ENCODE measurements around the gene DSG4.
"Not testable (repeated sequence)": the region's sequence is repeated elsewhere in the genome, so short reads cannot be mapped to it uniquely, and the experiment has no call there.

Gene DSG4
- total RNA-seq: 0 to 0.12 (median 0) reads per million in 18 experiments

- no peak for DNase-seq
These were observed at the start of gene DSG4 for GRCh38 chr18:31376477-31376876. TSS of gene DSG4 (plus strand) at chr18:31376777. CDS start at chr18:31376912, 135 bp downstream.

- no peak for DNase-seq
These were observed 46.7 kb upstream of the DSG4 start for GRCh38 chr18:31329787-31330438.

DNA sequence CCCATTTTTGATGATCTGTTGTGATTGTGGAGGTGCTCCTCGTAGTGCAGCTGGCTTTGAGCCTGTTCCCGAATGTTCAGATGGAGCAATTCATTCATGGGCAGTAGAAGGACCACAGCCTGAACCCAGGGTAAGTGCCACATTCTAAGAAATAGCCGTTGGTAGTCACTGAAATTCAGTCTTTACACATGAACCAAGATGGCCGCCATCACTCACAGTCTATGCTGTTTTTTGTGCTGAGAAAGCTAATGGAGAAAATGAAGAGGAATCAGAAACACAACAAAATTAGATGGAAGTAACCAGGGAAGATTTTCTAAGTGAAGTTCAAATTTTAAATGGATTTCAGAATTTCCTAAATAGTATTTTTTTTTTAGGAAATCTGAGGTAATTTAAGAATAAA lies 33.1 kb upstream of the DSG4 start:
- no peak for DNase-seq

GRCh38 chr18:31353336-31353735 lies 23.2 kb upstream of the DSG4 start:
- not testable (repeated sequence) for DNase-seq

DNA sequence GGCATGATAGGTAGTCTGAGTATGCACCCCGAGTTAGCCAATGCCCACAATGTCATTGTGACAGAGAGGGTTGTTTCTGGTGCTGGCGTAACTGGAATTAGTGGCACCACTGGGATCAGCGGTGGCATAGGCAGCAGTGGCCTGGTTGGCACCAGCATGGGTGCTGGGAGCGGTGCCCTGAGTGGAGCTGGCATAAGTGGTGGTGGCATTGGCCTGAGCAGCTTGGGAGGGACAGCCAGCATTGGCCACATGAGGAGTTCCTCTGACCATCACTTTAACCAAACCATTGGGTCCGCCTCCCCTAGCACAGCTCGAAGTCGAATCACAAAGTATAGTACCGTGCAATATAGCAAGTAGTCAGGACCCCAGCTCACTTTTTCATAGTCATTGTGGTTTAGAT lies 21.6 kb upstream of the DSG4 start:
- no peak for DNase-seq

DNA sequence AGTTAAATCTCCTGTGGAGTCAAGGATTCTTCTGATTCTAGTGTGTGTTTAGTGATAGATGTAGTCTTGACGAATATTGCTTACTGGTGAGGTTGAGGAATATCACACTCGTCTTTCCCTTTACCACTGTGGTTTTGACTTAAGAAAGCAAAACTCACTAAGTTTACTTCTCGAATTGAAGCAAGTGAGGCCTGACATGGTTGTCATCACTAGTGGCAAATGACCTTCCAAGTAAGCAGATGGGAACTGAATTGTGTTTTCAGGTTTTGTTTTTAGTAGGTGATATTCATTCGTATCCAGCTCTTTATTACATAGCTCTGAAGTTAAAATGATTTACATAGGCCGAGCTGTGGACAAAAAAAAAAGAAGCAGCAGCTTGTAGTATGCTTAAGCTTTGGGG lies 20.6 kb upstream of the DSG4 start:
- no peak for DNase-seq

- no peak for DNase-seq
These were observed 12.4 kb upstream of the DSG4 start for GRCh38 chr18:31364190-31364589.

DNA sequence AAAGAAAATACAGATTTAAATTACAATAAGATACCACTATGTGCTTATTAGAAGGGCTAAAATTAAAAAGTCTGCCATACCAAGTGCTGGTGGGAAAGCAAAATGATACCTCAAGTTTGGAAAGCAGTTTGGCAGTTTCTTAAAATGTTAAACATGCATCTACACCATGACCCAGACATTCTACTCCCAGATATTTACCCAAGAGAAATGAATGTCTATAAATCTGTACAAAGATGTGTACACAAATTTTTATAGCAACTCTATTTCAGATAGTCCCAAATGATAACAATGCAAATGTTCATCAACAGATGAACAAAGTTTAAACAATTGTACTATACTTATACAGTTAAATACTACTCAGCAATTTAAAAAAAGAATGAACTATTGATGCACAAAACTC lies 7.1 kb upstream of the DSG4 start:
- no peak for DNase-seq

DNA sequence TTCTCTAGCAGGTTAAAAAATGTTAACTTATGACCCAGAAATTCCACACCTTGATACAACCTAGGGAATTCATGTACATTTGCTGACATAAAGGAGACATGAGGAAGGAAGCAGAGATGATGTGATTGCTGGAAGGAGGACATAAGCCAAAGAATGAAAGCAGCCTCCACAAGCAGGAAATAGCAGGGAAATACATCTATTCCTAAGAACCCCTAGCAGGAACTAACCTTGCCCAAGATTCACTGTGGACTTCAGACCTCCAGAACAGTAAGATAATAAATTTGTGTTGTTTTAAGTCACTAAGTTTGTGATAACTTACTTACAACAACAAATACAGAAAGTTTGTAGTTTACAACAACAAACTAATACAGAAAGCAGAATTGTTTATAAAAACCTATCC lies 4.6 kb upstream of the DSG4 start:
- no peak for DNase-seq

- no peak for DNase-seq
These were observed 2.9 kb upstream of the DSG4 start for GRCh38 chr18:31373641-31374040.

DNA sequence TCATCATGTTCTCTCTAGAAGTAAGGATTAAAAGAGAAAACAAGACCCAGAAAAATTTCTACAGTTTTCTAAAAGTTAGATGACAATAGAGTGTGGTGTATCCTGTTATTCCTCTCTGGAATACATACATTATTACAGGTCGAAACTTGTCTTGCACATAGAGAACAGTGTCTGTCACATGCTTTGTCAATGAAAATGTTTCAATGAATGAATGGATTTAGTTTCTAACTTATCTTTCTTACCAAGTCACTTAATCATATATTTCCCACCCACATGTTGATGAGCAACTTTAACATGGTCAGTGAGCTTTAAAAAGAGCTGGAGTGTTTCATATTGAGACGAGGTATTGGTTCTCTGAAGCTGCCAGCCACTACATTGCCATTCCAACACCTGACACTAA lies 4.3 kb downstream of the DSG4 start:
- no peak for DNase-seq

- DNase-seq: no peak
These were observed 5.5 kb downstream of the DSG4 start for GRCh38 chr18:31382107-31382506.

DNA sequence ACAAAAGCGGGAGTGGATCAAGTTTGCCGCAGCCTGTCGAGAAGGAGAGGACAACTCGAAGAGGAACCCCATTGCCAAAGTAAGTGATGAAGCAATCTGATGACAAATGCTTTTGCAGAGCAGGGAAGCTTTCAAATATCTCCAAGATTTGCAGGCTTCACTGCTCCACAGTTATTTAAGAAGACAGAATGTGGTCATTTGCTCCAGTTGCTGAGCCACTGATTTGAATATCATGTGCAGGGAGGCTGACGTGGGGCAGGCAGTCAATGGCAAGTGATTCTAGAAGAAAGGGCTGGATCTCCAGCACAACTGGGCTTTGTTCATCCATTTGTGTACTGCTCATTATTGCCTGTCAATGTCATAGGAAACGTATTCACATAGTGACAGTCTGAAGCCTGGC lies 10.2 kb downstream of the DSG4 start:
- no peak for DNase-seq

- no peak for DNase-seq
These were observed 16.7 kb downstream of the DSG4 start for GRCh38 chr18:31393286-31393685.

DNA sequence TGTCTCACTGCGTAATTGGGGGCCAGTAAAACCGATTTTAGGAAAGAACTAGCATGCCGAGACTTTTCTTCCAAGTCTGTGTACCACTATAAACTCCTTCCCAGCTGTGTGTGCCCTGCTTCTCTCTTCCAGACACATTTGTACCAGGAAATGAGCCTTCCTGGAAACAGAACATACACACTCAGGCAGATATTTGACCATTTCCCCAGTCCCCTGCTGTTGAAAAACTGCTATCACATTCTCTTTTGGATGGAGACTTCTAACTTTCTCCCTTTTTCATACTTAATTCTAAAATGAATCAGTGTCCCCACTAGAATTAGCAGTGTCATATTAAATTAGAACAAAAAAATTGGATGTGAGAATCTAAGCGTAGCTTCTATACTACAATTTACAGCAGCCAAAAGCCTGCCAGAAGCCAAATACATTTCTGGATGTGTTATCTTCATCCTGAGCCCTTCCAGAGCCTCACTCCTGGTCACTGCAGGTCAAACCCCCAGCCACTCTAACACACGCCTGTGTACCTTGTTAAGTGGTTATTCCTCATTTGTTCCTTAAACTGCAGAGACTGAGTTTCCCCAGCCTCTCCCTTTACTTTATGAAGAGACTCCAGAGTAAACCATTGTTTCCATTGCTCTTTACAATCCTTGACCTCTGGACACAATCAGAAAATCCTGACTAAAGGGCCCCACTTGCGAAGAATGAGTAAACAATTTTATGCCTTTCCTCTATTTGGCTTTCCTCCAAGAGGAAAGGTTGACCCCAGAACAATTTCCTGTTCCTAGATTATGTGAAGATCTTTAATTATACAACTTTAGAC lies 20.4 kb downstream of the DSG4 start:
- no peak for DNase-seq

GRCh38 chr18:31398191-31398590 lies 21.6 kb downstream of the DSG4 start:
- no peak for DNase-seq

DNA sequence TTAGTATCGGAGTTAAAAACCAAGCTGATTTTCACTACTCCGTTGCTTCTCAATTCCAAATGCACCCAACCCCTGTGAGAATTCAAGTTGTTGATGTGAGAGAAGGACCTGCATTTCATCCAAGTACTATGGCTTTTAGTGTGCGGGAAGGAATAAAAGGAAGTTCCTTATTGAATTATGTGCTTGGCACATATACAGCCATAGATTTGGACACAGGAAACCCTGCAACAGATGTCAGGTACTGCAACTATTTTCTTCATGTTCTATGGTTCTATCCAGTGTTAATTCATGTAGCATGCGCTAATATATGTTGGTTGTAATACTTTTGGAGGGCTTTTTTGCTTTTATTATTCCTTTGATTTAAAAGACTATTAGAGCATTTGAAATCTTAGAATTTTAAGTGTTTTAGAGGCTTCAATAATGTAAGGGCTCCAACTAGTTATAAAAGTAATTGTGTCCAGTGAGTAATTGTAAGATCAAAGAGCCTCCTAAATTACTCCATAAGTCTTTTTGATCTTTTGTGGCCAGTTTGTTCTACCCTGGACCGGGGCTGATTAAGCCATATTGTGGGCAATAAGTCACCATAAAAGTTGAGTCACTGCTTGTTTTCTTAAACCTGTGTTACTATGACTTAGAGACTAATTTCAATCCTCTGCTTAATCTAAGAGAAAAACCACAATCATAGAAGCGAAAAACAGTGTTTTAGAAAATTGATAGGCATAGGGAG lies 22.9 kb downstream of the DSG4 start:
- DNase-seq: no peak

GRCh38 chr18:31401156-31402025 lies 24.8 kb downstream of the DSG4 start:
- DNase-seq: no peak

- DNase-seq: no peak
These were observed 25.4 kb downstream of the DSG4 start for GRCh38 chr18:31402026-31402373.

DNA sequence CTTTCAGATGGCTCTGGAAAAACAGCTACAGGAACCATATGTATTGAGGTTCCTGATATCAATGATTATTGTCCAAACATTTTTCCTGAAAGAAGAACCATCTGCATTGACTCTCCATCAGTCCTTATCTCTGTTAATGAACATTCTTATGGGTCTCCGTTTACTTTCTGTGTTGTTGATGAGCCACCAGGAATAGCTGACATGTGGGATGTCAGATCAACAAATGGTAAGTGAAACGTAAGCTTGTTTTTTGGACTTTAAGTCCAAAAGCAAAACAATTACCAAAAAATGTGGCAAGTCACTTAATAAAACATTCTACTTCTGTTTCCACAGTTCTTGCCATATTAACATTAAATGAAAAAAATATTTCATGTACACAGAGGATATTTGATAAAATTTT lies 26.8 kb downstream of the DSG4 start:
- DNase-seq: no peak

- DNase-seq: no peak
These were observed 31.1 kb downstream of the DSG4 start for GRCh38 chr18:31407649-31408048.

DNA sequence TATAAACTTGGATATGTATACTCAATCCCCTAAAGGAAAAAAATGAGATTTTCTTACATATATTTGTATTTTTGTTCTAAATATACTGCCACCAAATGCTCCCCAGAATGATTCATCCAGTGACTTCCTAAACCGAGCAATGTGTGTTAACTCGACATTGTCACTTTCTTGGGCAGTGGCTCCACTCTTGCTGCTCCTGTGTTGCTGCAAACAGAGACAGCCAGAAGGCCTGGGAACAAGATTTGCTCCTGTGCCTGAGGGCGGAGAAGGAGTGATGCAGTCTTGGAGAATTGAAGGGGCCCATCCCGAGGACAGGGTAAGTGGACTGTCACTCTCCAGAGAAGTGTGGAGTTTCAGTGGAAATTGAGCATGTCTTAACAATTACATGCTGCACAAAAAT lies 32.7 kb downstream of the DSG4 start:
- DNase-seq: no peak

Data from inflammatory macrophage (primary cell).